Measurements from ENCODE around the gene ARHGEF26. TPM values are rescaled to one million over a fixed set of nuclear protein-coding genes. Genes with fewer than 3 reads are reported as not detected.

Gene ARHGEF26
- total RNA-seq, 1 experiment from 2014 or later: 14.1 TPM

- TF ChIP-seq, protein P1, sequence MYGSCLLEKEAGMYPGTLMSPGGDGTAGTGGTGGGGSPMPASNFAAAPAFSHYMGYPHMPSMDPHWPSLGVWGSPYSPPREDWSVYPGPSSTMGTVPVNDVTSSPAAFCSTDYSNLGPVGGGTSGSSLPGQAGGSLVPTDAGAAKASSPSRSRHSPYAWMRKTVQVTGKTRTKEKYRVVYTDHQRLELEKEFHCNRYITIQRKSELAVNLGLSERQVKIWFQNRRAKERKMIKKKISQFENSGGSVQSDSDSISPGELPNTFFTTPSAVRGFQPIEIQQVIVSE (CRISPR knock-in tag; IDR thresholded peaks at IDR 0.05; ENCODE audit: borderline replicate concordance): no peak
- TF ChIP-seq, protein P2, sequence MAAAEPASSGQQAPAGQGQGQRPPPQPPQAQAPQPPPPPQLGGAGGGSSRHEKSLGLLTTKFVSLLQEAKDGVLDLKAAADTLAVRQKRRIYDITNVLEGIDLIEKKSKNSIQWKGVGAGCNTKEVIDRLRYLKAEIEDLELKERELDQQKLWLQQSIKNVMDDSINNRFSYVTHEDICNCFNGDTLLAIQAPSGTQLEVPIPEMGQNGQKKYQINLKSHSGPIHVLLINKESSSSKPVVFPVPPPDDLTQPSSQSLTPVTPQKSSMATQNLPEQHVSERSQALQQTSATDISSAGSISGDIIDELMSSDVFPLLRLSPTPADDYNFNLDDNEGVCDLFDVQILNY (CRISPR knock-in tag; IDR thresholded peaks at IDR 0.05): no peak
- TF ChIP-seq SMAD3 (CRISPR knock-in tag; IDR thresholded peaks at IDR 0.05; ENCODE audit: borderline replicate concordance) (no peak), MXD4 (CRISPR knock-in tag; IDR thresholded peaks at IDR 0.05; ENCODE audit: borderline replicate concordance) (no peak)
- TF ChIP-seq, protein P3, sequence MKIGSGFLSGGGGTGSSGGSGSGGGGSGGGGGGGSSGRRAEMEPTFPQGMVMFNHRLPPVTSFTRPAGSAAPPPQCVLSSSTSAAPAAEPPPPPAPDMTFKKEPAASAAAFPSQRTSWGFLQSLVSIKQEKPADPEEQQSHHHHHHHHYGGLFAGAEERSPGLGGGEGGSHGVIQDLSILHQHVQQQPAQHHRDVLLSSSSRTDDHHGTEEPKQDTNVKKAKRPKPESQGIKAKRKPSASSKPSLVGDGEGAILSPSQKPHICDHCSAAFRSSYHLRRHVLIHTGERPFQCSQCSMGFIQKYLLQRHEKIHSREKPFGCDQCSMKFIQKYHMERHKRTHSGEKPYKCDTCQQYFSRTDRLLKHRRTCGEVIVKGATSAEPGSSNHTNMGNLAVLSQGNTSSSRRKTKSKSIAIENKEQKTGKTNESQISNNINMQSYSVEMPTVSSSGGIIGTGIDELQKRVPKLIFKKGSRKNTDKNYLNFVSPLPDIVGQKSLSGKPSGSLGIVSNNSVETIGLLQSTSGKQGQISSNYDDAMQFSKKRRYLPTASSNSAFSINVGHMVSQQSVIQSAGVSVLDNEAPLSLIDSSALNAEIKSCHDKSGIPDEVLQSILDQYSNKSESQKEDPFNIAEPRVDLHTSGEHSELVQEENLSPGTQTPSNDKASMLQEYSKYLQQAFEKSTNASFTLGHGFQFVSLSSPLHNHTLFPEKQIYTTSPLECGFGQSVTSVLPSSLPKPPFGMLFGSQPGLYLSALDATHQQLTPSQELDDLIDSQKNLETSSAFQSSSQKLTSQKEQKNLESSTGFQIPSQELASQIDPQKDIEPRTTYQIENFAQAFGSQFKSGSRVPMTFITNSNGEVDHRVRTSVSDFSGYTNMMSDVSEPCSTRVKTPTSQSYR (CRISPR knock-in tag; IDR thresholded peaks at IDR 0.05): no peak
These were observed 48.0 kb downstream of the ARHGEF26 start (continued) for GRCh38 chr3:154168998-154169795.

GRCh38 chr3:154169796-154170110 lies 48.6 kb downstream of the ARHGEF26 start:
- no peaks in the 10 kb centered on the region for H3K9me3 Mint-ChIP-seq
- H3K4me1 Mint-ChIP-seq: peaks cover 15% of the 10 kb centered on the region
- DNase-seq (ENCODE audit: low spot score) (no peak), ATAC-seq (no peak)
- no peak overlapping the region for H3K27ac Mint-ChIP-seq
- H3K36me3 Mint-ChIP-seq: no peaks in the 10 kb centered on the region
- ChIA-PET POLR2A (no interaction called here), CTCF (no interaction called here)
- H3K27me3 Mint-ChIP-seq (ENCODE audit: low read depth): no peaks in the 10 kb centered on the region
- TF ChIP-seq ZNF396 (CRISPR knock-in tag; IDR thresholded peaks at IDR 0.05; ENCODE audit: borderline replicate concordance) (no peak), KAT7 (CRISPR knock-in tag; IDR thresholded peaks at IDR 0.05; ENCODE audit: borderline replicate concordance) (no peak), NFE2L1 (CRISPR knock-in tag; IDR thresholded peaks at IDR 0.05) (no peak), IRF2 (CRISPR knock-in tag; IDR thresholded peaks at IDR 0.05; ENCODE audit: borderline replicate concordance, low read depth) (no peak), RELA (CRISPR knock-in tag; IDR thresholded peaks at IDR 0.05; ENCODE audit: borderline replicate concordance) (no peak), ZNF416 (CRISPR knock-in tag; IDR thresholded peaks at IDR 0.05) (no peak), RORB (CRISPR knock-in tag; IDR thresholded peaks at IDR 0.05) (no peak), EMX1 (CRISPR knock-in tag; IDR thresholded peaks at IDR 0.05) (no peak), ZNF121 (CRISPR knock-in tag; IDR thresholded peaks at IDR 0.05) (no peak), ESRRA (CRISPR knock-in tag; IDR thresholded peaks at IDR 0.05; ENCODE audit: borderline replicate concordance) (no peak), TEAD4 (CRISPR knock-in tag; IDR thresholded peaks at IDR 0.05) (no peak), GABPB1 (CRISPR knock-in tag; IDR thresholded peaks at IDR 0.05) (no peak), NR1H2 (CRISPR knock-in tag; IDR thresholded peaks at IDR 0.05) (no peak), PRRX2 (CRISPR knock-in tag; IDR thresholded peaks at IDR 0.05) (no peak), MYBL2 (CRISPR knock-in tag; IDR thresholded peaks at IDR 0.05) (no peak), ZNF263 (CRISPR knock-in tag; IDR thresholded peaks at IDR 0.05; ENCODE audit: low read depth) (no peak)
- TF ChIP-seq, protein P4, sequence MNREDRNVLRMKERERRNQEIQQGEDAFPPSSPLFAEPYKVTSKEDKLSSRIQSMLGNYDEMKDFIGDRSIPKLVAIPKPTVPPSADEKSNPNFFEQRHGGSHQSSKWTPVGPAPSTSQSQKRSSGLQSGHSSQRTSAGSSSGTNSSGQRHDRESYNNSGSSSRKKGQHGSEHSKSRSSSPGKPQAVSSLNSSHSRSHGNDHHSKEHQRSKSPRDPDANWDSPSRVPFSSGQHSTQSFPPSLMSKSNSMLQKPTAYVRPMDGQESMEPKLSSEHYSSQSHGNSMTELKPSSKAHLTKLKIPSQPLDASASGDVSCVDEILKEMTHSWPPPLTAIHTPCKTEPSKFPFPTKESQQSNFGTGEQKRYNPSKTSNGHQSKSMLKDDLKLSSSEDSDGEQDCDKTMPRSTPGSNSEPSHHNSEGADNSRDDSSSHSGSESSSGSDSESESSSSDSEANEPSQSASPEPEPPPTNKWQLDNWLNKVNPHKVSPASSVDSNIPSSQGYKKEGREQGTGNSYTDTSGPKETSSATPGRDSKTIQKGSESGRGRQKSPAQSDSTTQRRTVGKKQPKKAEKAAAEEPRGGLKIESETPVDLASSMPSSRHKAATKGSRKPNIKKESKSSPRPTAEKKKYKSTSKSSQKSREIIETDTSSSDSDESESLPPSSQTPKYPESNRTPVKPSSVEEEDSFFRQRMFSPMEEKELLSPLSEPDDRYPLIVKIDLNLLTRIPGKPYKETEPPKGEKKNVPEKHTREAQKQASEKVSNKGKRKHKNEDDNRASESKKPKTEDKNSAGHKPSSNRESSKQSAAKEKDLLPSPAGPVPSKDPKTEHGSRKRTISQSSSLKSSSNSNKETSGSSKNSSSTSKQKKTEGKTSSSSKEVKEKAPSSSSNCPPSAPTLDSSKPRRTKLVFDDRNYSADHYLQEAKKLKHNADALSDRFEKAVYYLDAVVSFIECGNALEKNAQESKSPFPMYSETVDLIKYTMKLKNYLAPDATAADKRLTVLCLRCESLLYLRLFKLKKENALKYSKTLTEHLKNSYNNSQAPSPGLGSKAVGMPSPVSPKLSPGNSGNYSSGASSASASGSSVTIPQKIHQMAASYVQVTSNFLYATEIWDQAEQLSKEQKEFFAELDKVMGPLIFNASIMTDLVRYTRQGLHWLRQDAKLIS (CRISPR knock-in tag; IDR thresholded peaks at IDR 0.05; ENCODE audit: borderline replicate concordance): no peak
- H3K4me3 Mint-ChIP-seq: no peak overlapping the region

Measured in WTC11 (cell line).